ENCODE results near the gene OPN1LW.
"Not testable (repeated sequence)": the region's sequence is repeated elsewhere in the genome, so short reads cannot be mapped to it uniquely, and the experiment has no call there.

The OPN1LW gene

GRCh38 chrX:154135458-154136229 lies 8.4 kb upstream of the OPN1LW start:
- DNase-seq (ENCODE audit: low read depth), result no peak

- DNase-seq (ENCODE audit: low read depth), result no peak
These were observed 7.3 kb upstream of the OPN1LW start for GRCh38 chrX:154136627-154137161.

- DNase-seq (ENCODE audit: low read depth), result no peak
These were observed 5.2 kb upstream of the OPN1LW start for GRCh38 chrX:154138857-154139256.

- no peak for DNase-seq (ENCODE audit: low read depth)
These were observed 3.8 kb upstream of the OPN1LW start for GRCh38 chrX:154140206-154140605.

- no peak for DNase-seq (ENCODE audit: low read depth)
These were observed 3.3 kb upstream of the OPN1LW start for GRCh38 chrX:154140742-154141141.

GRCh38 chrX:154142386-154142785 lies 1.7 kb upstream of the OPN1LW start:
- no peak for DNase-seq (ENCODE audit: low read depth)

GRCh38 chrX:154142950-154143745 lies 895 bp upstream of the OPN1LW start:
- no peak for DNase-seq (ENCODE audit: low read depth)

- DNase-seq (ENCODE audit: low read depth), result not testable (repeated sequence)
These were observed 7.0 kb downstream of the OPN1LW start for GRCh38 chrX:154151030-154151429.

- DNase-seq (ENCODE audit: low read depth), result not testable (repeated sequence)
These were observed 12.2 kb downstream of the OPN1LW start for GRCh38 chrX:154156221-154156620.

- not testable (repeated sequence) for DNase-seq (ENCODE audit: low read depth)
These were observed 13.2 kb downstream of the OPN1LW start for GRCh38 chrX:154157207-154157606.

GRCh38 chrX:154159345-154159744 lies 15.3 kb downstream of the OPN1LW start:
- DNase-seq (ENCODE audit: low read depth), result not testable (repeated sequence)

GRCh38 chrX:154164902-154165301 lies 20.9 kb downstream of the OPN1LW start:
- DNase-seq (ENCODE audit: low read depth), result not testable (repeated sequence)

GRCh38 chrX:154168384-154168783 lies 24.3 kb downstream of the OPN1LW start:
- DNase-seq (ENCODE audit: low read depth), result not testable (repeated sequence)

- not testable (repeated sequence) for DNase-seq (ENCODE audit: low read depth)
These were observed 28.5 kb downstream of the OPN1LW start for GRCh38 chrX:154172535-154172943.

GRCh38 chrX:154174356-154174755 lies 30.3 kb downstream of the OPN1LW start:
- not testable (repeated sequence) for DNase-seq (ENCODE audit: low read depth)

GRCh38 chrX:154182296-154182695 lies 38.3 kb downstream of the OPN1LW start, which contains the start of gene OPN1MW:
Gene OPN1MW (plus strand): TSS chrX:154182596. CDS start chrX:154182678, 82 bp downstream.
- not testable (repeated sequence) for DNase-seq (ENCODE audit: low read depth)

GRCh38 chrX:154183794-154184193 lies 39.8 kb downstream of the OPN1LW start:
- not testable (repeated sequence) for DNase-seq (ENCODE audit: low read depth)

GRCh38 chrX:154192846-154193245 lies 48.8 kb downstream of the OPN1LW start:
- DNase-seq (ENCODE audit: low read depth), result not testable (repeated sequence)

- DNase-seq (ENCODE audit: low read depth), result not testable (repeated sequence)
These were observed 50.3 kb downstream of the OPN1LW start for GRCh38 chrX:154194316-154194715.

- DNase-seq (ENCODE audit: low read depth), result not testable (repeated sequence)
These were observed 52.4 kb downstream of the OPN1LW start for GRCh38 chrX:154196466-154196865.
